HG02763 (cell line): ENCODE results near the gene CCDC122.
"Not testable (repeated sequence)": the region's sequence is repeated elsewhere in the genome, so short reads cannot be mapped to it uniquely, and the experiment has no call there.

Experiments used
- ATAC-seq: cut with Tn5 transposase; IDR thresholded peaks from one replicate; pipeline ENCODE4 v1.9.1; 2021; ENCODE audit warnings: mild to moderate bottlenecking, moderate library complexity; ENCODE audit not compliant: unreplicated experiment

Gene CCDC122

DNA sequence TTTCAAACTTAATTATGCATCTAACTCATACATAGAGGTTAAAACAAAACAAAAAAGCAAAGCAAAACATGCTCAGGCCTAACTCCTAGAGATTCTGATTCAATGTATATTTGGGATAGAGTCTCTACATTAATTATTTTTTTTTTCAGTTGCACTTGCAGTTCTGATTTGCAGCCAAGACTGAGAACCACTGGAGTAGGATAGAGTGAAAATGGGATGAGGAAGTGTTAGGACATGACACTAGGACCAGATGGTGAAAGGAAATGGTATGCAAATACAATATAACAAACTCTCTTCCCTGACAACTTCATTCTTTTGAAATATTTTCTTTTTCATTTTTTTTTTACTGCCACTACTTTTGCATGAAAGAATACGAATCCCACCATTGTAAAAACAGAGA is 1.8 kb downstream of the CCDC122 start:
- no peak for ATAC-seq

DNA sequence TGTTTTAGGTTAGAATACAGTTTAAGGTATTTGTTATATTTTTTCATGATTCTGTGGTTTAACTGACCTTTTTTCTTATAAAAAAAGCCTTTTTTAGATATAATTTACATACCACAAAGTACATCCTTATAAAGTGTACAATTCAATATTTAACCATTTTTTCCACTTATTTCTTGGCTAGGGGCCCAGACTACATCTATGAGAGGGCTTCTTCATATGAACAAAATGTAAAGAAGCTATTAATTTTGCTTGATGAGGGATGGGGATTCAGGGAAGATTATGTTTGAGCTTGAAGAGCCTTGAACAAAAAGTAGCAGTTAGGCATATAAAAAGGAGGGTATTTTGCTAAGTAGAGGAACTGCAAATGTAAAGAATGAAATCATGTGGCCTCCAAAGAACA is 2.2 kb downstream of the CCDC122 start:
- no peak for ATAC-seq

DNA sequence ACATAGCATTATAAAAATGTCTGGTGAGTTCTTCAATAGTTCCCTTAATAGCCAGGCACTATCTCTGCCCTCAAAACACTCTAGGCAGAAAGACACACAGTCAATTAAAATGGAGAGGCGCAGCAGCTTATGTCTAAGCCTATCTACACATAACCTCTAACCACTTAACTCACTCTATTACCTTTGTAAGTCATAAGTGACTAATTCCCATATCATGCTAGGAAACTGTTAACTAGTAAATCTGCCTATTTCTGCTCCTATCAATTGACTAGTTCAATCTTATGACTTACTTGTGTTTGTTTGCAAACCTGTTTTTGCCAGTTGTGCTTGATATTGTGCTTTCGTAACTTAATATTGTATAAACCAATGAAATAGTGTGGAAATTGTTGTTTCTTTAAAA is 3.2 kb downstream of the CCDC122 start:
- ATAC-seq = no peak

DNA sequence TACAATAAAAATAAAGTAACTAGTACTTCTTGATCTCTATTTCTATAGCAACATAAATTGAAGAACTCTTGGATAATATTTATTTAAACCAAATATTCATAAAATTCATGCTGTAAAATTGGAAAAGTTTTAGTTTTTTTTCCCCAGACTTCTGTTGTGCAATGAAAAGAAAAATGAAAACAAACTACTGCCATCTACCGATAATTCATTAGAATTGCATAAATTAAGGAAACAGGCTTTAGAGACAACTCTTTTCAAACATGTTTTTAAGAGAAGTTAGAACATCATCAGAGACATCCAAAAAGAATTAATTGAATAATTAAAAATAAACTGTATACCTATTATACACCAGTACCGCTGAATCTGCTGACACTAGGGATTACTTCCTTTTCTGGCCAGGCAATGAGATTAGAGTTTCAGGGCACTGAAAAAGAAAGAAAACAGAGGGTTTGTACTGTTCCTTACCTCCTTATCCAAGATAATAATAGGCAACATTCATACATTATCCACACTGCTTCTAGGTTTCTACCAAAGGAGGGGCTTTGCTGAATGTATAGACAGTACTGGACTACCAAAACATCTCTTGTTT is 4.9 kb downstream of the CCDC122 start:
- no peak for ATAC-seq

DNA sequence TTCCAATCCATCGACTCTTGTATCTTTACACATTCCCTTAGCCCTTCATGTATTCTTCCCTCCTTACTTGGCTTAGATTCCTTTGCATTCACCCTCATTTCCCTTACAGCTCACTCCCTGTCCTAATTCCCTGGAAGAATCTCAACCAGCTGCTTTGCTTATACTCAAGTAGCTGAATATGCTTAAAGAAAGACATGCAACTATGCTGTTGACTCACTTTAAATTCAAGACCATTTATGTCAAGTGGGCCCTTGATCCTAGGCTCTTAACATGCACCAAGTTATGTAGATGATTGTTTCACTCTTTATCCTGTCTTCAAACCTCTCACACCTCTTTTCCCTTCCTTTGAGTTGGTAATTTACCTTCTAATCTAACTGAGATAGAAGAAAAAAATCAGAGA is 7.4 kb downstream of the CCDC122 start:
- ATAC-seq = no peak

DNA sequence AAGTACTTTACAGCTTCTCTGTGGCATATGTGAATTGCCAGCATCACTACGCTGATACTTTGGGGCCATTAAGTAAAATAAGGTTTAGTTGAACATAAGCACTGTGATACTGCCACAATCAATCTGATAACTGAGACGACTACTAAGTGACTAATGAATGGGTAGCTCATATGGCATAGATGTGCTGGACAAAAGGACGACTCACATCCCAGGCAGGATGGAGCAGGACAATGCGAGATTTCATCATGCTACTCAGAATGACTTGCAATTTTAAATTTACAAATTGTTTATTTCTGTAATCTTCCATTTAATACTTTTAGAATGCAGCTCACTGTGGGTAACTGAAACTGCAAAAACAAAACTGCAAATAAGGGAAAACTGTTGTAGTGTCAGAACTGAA is 13.6 kb downstream of the CCDC122 start:
- ATAC-seq = no peak

DNA sequence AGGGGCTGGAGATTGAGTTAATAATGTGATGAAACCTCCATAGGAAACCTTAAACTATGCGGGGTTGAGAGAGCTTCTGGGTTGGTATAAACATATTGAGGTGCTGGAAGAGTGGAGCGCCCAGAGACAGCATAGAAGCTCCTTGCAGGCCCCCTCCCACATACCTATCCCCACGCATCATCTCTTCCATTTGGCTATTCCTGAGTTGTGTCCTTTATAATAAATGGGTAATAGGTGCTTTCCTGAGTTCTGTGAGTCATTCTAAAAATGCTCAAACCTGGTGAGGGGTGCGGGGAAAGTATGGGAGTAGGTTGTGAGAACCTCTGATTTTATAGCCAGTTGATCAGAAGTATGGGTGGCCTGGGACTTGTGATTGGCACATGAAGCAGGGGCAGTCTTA is 14.6 kb downstream of the CCDC122 start:
- ATAC-seq = no peak

DNA sequence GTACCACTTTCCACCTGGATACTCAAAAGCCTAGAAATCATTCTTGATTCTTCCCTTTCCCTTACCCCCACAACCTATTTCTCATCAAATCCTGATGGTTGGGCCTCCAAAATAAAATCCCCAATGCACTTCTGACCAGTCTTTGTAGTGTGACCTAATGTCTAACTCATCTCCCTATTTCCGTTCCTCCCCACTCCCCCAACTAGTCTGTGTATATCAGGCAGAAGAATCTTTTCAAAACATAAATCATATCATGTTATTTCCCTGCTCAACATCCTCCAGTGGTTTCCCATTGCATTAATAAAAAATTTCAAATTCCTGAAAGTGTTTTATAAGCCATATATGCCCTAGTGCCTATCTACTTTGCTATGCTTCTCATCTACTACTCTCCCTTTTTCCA is 17.7 kb downstream of the CCDC122 start:
- ATAC-seq = no peak

DNA sequence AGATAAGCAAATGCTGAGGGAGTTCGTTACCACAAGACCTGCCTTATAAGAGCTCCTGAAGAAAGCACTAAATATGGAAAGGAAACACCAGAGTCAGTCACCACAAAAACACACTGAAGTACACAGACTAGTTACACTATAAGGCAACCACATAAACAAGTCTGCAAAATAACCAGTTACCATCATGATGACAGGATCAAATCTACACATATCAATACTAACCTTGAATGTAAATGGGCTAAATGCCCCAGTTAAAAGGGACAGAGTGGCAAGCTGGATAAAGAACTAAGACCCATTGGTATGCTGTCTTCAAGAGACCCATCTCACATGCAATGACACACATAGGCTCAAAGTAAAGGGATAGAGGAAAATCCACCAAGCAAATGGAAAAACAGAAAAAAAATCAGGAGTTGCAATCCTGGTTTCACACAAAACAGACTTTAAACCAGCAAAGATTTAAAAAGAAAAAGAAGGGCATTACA is 26.6 kb downstream of the CCDC122 start:
- ATAC-seq = no peak

DNA sequence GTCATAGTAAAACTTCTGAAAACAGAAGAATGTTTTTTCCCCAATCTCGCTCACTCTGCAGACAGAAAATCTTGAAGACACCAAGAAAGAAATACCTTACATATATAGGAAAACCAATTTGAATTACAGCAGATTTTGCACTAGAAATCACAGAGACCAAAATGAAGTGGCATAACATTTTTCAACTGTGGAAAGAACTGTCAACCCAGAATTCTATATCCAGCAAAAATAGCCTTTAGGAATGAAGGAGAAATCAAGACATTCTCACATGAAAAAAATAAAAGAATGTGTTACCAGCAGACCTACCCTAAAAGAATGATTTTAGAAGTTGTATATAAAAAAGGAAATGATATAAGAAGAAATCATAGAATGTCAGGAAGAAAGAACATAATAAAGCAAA is 28.7 kb downstream of the CCDC122 start:
- ATAC-seq = no peak

DNA sequence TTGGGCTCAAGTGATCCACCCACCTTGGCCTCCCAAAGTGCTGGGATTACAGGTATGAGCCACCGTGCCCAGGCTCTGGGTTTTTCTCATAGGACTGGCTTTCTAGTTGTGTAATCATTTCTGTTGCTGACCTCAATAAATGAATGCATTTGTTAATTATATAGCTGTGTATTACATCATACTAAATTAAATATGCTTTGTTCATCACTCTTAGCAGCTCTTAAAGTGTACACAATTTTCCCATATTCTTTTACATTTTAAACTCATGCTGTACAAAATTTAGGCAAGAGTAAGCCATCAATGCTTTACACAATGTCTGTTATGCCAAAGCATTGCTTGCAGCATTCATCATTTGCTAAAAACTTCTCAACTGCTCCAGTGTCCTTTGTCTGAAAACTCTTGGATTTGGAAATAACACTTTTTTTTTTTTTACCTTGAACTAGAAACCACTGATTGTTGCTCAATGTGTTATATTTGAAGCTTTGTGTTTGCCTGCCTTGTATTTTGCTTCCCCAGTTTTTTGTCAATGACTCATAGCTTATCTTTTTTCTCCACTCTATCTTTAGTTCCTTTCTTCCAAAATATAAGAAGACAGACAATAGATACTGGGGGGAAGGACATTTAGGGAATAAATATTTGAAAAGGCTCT is 31.4 kb downstream of the CCDC122 start:
- no peak for ATAC-seq

DNA sequence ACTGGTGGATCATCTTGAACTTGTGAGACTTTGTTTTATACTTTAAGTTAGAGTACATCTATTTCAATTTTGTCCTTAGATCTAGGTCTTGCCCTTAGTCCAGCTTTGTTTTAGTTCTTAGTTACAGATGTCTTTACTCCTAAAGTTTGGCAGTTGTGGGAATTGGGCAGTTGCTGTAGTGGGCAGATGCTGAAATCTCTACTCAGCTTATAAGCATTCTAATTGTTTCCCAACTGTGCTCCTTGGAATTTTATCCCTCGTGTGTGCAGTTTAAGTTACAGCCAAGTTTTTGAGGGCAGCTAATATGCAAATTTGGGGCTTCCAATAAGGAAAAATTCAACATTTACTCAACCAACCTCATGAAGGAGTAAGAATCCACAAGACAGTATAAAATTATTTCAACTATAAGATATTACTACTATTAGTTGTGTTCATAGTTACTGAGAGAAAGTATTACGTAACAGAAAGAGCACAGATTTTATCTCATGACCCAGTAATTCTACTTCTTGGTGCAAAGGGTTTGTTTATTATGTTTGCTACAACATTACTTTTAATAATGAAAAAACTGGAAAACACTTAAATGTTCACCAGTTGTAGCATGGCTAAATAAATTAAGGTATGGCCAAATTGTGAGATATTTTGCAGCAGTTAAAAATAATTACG is 32.9 kb downstream of the CCDC122 start:
- ATAC-seq = no peak

DNA sequence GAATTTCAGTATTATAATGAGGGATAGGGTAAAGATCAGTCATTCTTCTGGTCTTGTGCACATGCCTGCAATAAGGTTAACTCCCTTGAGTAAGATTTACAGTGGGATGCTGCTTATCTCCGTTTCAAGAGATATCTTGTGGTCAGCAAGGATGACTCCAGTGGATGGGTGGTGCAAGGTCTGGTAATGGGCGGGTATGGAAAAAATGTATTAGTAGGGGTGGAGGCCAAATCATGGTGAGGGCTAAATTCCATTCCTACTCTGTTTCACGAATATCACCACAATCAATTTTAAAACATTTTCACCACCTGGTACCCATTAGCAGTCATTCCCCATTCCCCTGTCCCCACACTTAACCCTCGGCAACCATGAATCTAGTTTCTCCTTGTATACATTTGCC is 40.6 kb downstream of the CCDC122 start:
- no peak for ATAC-seq

DNA sequence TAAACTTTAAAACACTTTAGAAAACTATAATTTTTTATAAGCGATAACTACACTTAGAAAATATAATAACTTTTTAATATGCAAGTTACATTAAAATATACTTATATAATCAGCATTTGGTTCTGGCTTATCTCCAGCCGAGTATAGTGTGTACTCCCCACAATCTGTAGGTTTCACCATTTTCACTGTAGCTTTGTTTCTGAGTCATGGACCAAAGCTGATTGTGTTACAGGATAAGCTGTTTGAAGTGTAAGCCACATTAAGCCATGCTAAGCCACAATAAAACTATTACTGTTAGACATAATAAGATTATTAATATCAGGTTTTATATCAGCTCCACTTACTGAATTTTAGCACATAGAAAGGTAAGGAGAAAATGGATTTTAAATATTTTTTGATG is 43.8 kb downstream of the CCDC122 start:
- ATAC-seq = no peak

DNA sequence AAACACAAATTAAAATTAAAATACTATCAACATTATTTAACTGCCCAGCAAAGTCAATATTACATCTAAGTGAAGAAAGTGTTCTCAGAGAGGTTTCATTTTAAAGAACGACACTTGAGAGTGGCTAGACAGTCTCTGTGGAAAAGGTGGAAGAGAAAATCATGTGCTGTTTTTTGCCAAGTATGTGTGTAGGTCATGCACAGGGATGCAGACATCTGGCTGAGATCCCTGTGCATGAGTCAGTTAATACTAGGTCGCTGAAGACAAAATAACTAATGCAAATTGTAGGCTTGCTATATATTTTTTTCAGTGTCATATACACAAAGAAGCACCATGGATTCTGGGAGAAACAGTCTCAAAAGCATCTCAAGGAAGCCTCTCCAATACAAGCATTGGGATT is 48.5 kb downstream of the CCDC122 start:
- no peak for ATAC-seq

DNA sequence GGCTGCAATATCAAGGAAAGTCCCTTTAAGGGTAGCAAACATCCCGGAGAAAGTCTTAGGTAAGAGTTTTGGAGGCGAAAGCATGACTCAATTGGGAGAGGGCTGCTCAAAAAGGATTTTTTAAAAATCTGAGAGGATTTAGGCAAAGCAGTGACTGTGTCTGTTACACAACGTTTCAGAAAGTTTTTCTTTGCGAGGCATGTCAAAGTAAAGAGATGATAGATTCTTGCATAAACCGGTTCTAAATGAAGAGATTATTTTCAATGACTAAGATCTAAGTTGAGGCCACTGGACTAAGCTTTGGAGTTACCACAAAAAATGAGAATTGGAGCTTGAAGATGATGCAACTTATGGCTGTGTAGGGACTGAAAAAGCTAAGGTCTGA is 49.1 kb downstream of the CCDC122 start:
- ATAC-seq = no peak

DNA sequence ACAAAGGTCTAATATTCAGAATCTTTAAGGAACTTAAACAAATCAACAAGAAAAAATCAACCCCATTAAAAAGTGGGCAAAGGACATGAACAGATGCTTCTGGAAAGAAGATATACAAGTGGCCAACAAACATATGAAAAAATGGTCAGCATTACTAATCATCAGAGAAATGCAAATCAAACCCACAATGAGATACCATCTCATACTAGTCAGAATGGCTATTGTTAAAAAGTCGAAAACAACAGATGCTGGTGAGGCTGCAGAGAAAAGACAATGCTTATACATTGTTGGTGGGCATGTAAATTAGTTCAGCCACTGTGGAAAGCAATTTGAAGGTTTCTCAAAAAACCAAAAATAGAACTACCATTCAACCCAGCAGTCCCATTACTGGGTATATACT is 54.9 kb downstream of the CCDC122 start:
- not testable (repeated sequence) for ATAC-seq

DNA sequence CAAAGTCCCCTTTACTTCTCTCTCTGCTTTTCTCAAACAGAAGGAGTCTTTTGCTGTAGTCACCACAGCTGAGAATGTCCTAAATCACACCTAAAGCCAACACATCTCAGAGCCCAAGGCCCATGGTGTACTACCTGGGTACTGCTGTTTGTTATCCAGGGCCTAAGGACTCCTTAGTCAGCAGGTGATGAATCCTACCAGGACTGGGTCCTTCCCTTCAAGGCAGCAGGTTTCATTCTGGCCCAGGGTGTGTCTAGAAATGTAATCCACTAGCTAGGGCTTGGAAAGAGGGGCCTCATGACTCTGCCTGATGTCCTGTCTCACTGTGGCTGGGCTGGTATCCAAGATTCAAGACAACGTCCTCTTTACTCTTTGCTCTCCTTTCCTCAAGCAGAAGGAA is 56.6 kb downstream of the CCDC122 start:
- no peak for ATAC-seq

DNA sequence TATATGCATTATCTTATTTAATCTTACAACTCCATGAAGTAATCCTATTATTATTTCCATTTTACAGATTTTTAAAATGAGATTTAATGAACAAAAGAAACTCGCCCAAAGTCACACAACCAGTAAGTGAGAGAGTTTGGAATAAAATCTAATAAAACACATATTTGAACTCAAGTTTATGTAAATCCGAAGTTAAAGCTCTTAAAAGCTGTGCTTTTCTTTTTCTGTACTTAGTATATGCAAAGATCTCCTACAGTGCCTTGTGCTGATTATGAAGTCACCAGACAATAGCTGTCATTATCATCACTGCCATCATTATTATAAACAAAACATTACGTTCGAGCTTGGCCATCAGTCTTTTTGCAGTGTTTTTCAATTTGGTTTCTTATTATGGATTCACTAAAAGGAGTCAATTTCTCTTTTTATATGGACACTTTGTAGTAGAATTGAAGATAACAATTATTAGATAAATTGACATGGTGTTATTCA is 63.1 kb downstream of the CCDC122 start:
- ATAC-seq = no peak

DNA sequence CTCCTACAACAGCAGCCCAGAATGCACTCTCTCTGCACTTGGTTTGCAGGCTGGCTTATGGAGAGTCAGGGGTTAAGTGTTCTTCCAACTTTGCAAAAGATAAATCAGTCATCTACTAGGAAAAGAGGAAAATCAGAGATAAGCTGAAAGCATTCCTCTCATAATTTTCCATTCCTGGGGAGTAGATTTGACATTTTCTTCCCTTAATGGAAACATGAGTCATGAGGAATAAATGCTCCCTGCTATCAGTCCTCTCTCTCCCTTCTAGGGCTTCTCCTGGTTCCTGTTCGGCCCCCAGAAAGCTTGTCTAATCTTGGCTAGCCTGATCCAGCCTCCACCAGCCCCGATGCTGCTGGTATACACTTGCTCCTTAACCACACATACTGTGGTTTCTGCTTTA is 64.3 kb downstream of the CCDC122 start:
- ATAC-seq = no peak

DNA sequence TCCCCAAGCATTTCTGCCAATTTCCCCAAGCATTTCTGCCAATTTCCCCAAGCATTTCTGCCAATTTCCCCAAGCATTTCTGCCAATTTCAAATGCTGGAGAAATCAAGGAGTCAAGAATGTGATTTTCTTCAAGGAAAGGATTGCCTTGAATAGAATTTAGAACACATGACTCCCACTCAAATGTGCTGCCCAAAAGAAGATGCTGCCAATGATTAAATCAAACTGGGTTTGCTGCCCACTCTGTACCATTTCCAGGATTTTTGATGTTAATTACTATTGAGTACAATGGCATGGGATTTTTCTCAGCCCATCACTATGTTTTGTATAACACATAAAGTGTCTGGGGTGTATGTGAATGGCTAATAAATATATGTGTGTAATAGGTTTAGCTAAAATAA is 70.9 kb downstream of the CCDC122 start:
- no peak for ATAC-seq

DNA sequence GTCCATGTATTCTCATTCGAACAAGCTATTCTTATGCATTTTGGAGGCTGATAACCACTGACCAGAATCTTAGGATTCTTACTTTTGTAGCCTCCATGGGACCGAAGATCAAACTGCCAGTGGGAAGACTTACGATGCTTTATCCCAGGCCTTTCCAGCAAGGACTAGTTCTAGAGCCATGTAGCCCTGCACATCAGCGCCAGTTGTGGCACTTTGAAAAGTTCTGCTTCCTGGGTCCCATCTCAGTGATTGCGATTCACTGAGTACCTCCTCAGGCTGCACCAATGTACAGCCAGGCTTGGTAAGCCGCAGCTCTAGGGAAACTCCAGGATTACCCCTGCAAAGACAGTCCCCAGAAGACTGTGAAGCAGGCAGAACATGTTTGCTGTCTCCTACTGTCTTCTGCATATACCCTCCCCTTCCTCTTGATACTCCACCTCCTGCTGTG is 73.8 kb downstream of the CCDC122 start:
- ATAC-seq = no peak
